Keratinocyte (primary cell): Measurements from ENCODE around the gene VWC2L. TPM values are rescaled to one million over a fixed set of nuclear protein-coding genes. Genes with fewer than 3 reads are reported as not detected.

ENCODE experiments used
- DNase-seq: peaks from one replicate; pipeline ENCODE4 v3.0.0-alpha.2; 2011; ENCODE audit warnings: low read depth, missing footprints, low spot score
- FAIRE-seq: peaks from 2 replicates; lab custom pipeline; 2011; peaks lifted over from hg19 to GRCh38; lab: Jason Lieb, UNC
- H2AFZ ChIP-seq: 2 replicates; pipeline ENCODE4 v1.6.0; 2012; ENCODE audit warnings: low read length, control low read depth, inconsistent platforms; ENCODE audit not compliant: control insufficient read depth
- H3K27ac ChIP-seq: 2 replicates; pipeline ENCODE4 v1.5.1; 2011; ENCODE audit warnings: low read length; ENCODE audit not compliant: control insufficient read depth, insufficient read depth
- H3K27me3 ChIP-seq: 3 replicates; pipeline ENCODE4 v1.6.0; 2011; ENCODE audit warnings: low read length; ENCODE audit not compliant: control insufficient read depth, insufficient read depth; ENCODE audit errors: extremely low read depth
- H3K36me3 ChIP-seq, 2 experiments: 2 replicates in 1 of 2; 3 replicates in 1 of 2; pipeline ENCODE4 v1.5.1; 2011; ENCODE audit warnings: low read length in 2 of 2, mild to moderate bottlenecking in 1 of 2; ENCODE audit not compliant: control insufficient read depth in 2 of 2, insufficient read depth in 2 of 2; ENCODE audit errors: extremely low read depth in 1 of 2
- H3K4me1 ChIP-seq: 3 replicates; pipeline ENCODE4 v1.5.1; 2011; ENCODE audit warnings: low read length; ENCODE audit not compliant: control insufficient read depth, insufficient read depth; ENCODE audit errors: extremely low read depth
- H3K4me2 ChIP-seq: 3 replicates; pipeline ENCODE4 v1.6.0; 2011; ENCODE audit warnings: low read depth, low read length; ENCODE audit not compliant: control insufficient read depth, insufficient read depth; ENCODE audit errors: extremely low read depth
- H3K4me3 ChIP-seq, 3 experiments: fragments of 200-600 bp in 1 of 3; sonication (generic) in 1 of 3; 2 replicates in 2 of 3; 3 replicates in 1 of 3; pipeline ENCODE4 v1.5.1; 2011 to 2016; ENCODE audit warnings: low read length in 3 of 3, mild to moderate bottlenecking in 3 of 3, control low read depth in 2 of 3, inconsistent platforms in 1 of 3, low read depth in 1 of 3, mixed read lengths in 1 of 3, mixed run types in 1 of 3, moderate library complexity in 1 of 3; ENCODE audit not compliant: control insufficient read depth in 2 of 3, insufficient read depth in 2 of 3; ENCODE audit errors: extremely low read depth in 1 of 3
- H3K79me2 ChIP-seq: 2 replicates; pipeline ENCODE4 v1.6.0; 2012; ENCODE audit warnings: low read length; ENCODE audit not compliant: control insufficient read depth, insufficient read depth
- H3K9ac ChIP-seq: 3 replicates; pipeline ENCODE4 v1.6.0; 2011; ENCODE audit warnings: low read length; ENCODE audit not compliant: control insufficient read depth, insufficient read depth; ENCODE audit errors: extremely low read depth
- H3K9me1 ChIP-seq: 3 replicates; pipeline ENCODE4 v1.6.0; 2011; ENCODE audit warnings: low read length; ENCODE audit not compliant: control insufficient read depth, insufficient read depth; ENCODE audit errors: extremely low read depth
- H3K9me3 ChIP-seq: 2 replicates; pipeline ENCODE4 v1.5.1; 2012; ENCODE audit warnings: low read depth, low read length; ENCODE audit not compliant: control insufficient read depth
- H4K20me1 ChIP-seq: 3 replicates; pipeline ENCODE4 v1.6.0; 2011; ENCODE audit warnings: low read length; ENCODE audit not compliant: control insufficient read depth, insufficient read depth; ENCODE audit errors: extremely low read depth
- CTCF ChIP-seq, 3 experiments: IDR thresholded peaks in 1 of 3; conservative IDR thresholded peaks in 1 of 3; optimal IDR thresholded peaks in 1 of 3; 2 replicates in 2 of 3; 3 replicates in 1 of 3; pipeline versions ENCODE3 to v1.5.1; 2011; ENCODE audit warnings: low read length in 3 of 3, mild to moderate bottlenecking in 3 of 3, moderate library complexity in 2 of 3, control low read depth in 1 of 3, inconsistent platforms in 1 of 3; ENCODE audit not compliant: insufficient read depth in 2 of 3; ENCODE audit errors: extremely low read depth in 1 of 3
- EZH2 ChIP-seq: IDR thresholded peaks from one replicate; pipeline ENCODE4 v1.6.1; 2012; ENCODE audit warnings: inconsistent platforms, mild to moderate bottlenecking, low read length, moderate library complexity
- dilution Hi-C: fragments of 300-500 bp; cut with MboI; formaldehyde crosslinking; loops from one replicate; pipeline ENCODE4 v1.7.0; 2020; ENCODE audit warnings: low sequenced_read_pairs; ENCODE audit not compliant: extremely low pct_ligation_motif_present
- polyA plus RNA-seq, 5 experiments: library from polyadenylated mRNA; depleted of rRNA in 3 of 5; stranded (reverse) in 3 of 5; stranded (forward) in 1 of 5; unstranded in 1 of 5; fragments of >200 nt; gene quantifications; 1 replicate in 1 of 5; 2 replicates in 3 of 5; 3 replicates in 1 of 5; pipeline versions ENCODE4 v1.2.1 to v1.2.3, GENCODE V29; 2011 to 2012; ENCODE audit warnings: missing spikeins in 2 of 5, low read depth in 1 of 5, low replicate concordance in 1 of 5

VWC2L gene
- polyA plus RNA-seq, 1 donor (not counting 4 experiments of a cell fraction or from before 2014, with no cell fraction given) = not detected

- dilution Hi-C loops = no loop called here
- FAIRE-seq = no peak
- H3K9me1 ChIP-seq = no peaks in the 10 kb centered on the region
These were observed 24.1 kb upstream of the VWC2L start for GRCh38 chr2:214386720-214387119.

GRCh38 chr2:214389334-214389733, 21.5 kb upstream of the VWC2L start:
- FAIRE-seq = no peak
- H3K4me2 ChIP-seq = no peak overlapping the region
- H3K4me3 ChIP-seq = no peak overlapping the region
- H3K79me2 ChIP-seq = no peaks in the 10 kb centered on the region
- no peak overlapping the region for H3K27ac ChIP-seq
- no peak for TF ChIP-seq EZH2
- no peak for TF ChIP-seq CTCF (optimal IDR thresholded peaks at IDR 0.05 in 1 of 3, IDR thresholded peaks at IDR 0.05 in 1 of 3, conservative IDR thresholded peaks at IDR 0.05 in 1 of 3; ENCODE audit: extremely low read depth in 1 of 3, insufficient read depth in 2 of 3, low read length in 3 of 3)
- no peaks in the 10 kb centered on the region for H4K20me1 ChIP-seq
- H2AFZ ChIP-seq = no peak overlapping the region
- H3K9me3 ChIP-seq = no peaks in the 10 kb centered on the region
- H3K36me3 ChIP-seq = no peaks in the 10 kb centered on the region
- no peaks in the 10 kb centered on the region for H3K27me3 ChIP-seq
- no peak for DNase-seq
- no peaks in the 10 kb centered on the region for H3K9me1 ChIP-seq
- no peak overlapping the region for H3K9ac ChIP-seq
- dilution Hi-C loops = no loop called here
- H3K4me1 ChIP-seq = no peaks in the 10 kb centered on the region

More at GRCh38 chr2:214386720-214387119, 24.1 kb upstream of the VWC2L start:
- TF ChIP-seq EZH2 (no peak), CTCF (optimal IDR thresholded peaks at IDR 0.05 in 1 of 3, IDR thresholded peaks at IDR 0.05 in 1 of 3, conservative IDR thresholded peaks at IDR 0.05 in 1 of 3; ENCODE audit: extremely low read depth in 1 of 3, insufficient read depth in 2 of 3, low read length in 3 of 3) (no peak)
- Histone ChIP-seq H3K79me2 (no peaks in the 10 kb centered on the region), H3K9me3 (no peaks in the 10 kb centered on the region), H3K4me1 (no peaks in the 10 kb centered on the region), H3K4me3 (no peak overlapping the region), H3K4me2 (no peak overlapping the region), H4K20me1 (no peaks in the 10 kb centered on the region), H3K27ac (no peak overlapping the region), H2AFZ (no peak overlapping the region), H3K36me3 (no peaks in the 10 kb centered on the region), H3K27me3 (no peaks in the 10 kb centered on the region), H3K9ac (no peak overlapping the region)
- no peak for DNase-seq
